IPS-15b (cell line): Measurements from ENCODE around the gene EFCAB7.

ENCODE experiments used
- H3K27me3 ChIP-seq: one replicate; pipeline ENCODE4 v1.6.1; 2013; ENCODE audit warnings: low read length; ENCODE audit not compliant: control insufficient read depth, insufficient read depth
- H3K36me3 ChIP-seq: one replicate; pipeline ENCODE4 v1.6.1; 2013; ENCODE audit warnings: low read length; ENCODE audit not compliant: control insufficient read depth, insufficient read depth
- H3K4me1 ChIP-seq: one replicate; pipeline ENCODE4 v1.6.1; 2013; ENCODE audit warnings: mild to moderate bottlenecking, low read length; ENCODE audit not compliant: control insufficient read depth, insufficient read depth
- H3K4me3 ChIP-seq: one replicate; pipeline ENCODE4 v1.5.1; 2013; ENCODE audit warnings: low read depth, low read length
- H3K9ac ChIP-seq: one replicate; pipeline ENCODE4 v1.6.1; 2013; ENCODE audit warnings: low read depth, mild to moderate bottlenecking, low read length
- H3K9me3 ChIP-seq: one replicate; pipeline ENCODE4 v1.6.1; 2013; ENCODE audit warnings: mild to moderate bottlenecking, low read length; ENCODE audit not compliant: control insufficient read depth, insufficient read depth

Gene EFCAB7

DNA sequence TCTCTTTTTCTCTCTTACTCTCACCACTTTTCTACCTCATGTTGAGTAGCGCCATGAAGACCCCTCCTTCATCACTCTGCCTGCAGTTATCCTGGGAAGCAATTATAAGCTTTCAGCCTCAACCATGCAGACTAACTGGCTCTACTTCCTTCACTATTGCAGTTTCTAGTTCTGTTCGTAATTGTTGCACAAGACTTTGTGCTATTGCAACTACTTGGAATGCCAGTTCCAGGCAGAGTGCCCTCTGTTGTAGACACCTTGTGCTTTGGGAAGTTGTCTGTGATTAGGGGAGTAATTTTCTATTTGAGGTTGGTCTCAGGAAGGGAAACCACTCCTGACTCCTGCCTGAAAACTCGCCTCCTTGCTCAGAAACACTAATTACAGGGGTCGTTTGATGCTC lies 89.2 kb downstream of the EFCAB7 start:
- H3K9ac ChIP-seq, result no peak overlapping the region
- no peaks in the 10 kb centered on the region for H3K9me3 ChIP-seq
- no peaks in the 10 kb centered on the region for H3K36me3 ChIP-seq
- peaks cover 21% of the 10 kb centered on the region for H3K4me1 ChIP-seq
- no peak overlapping the region for H3K4me3 ChIP-seq
- no peaks in the 10 kb centered on the region for H3K27me3 ChIP-seq

DNA sequence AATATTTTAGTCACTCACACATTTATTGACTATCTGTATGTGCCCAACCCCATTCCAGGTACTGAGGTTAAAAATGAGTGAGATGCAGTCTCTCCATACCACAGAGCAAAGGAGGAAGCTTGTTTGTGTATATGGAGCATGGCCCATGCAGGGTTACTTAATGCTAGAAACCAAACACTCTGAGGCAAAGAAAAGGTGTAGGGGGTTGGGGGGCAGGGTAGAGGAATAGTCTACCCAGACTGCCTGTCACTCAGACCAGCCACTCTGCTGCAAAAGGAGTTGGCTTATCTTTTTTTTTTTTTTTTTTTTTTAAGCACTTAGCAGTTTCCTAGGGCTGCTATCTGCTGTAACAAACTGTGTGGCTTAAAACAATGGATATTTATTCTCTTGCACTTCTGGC lies 89.6 kb downstream of the EFCAB7 start:
- H3K4me3 ChIP-seq, result no peak overlapping the region
- no peaks in the 10 kb centered on the region for H3K27me3 ChIP-seq
- no peak overlapping the region for H3K9ac ChIP-seq
- no peaks in the 10 kb centered on the region for H3K9me3 ChIP-seq
- no peaks in the 10 kb centered on the region for H3K36me3 ChIP-seq
- H3K4me1 ChIP-seq, result peaks cover 21% of the 10 kb centered on the region

DNA sequence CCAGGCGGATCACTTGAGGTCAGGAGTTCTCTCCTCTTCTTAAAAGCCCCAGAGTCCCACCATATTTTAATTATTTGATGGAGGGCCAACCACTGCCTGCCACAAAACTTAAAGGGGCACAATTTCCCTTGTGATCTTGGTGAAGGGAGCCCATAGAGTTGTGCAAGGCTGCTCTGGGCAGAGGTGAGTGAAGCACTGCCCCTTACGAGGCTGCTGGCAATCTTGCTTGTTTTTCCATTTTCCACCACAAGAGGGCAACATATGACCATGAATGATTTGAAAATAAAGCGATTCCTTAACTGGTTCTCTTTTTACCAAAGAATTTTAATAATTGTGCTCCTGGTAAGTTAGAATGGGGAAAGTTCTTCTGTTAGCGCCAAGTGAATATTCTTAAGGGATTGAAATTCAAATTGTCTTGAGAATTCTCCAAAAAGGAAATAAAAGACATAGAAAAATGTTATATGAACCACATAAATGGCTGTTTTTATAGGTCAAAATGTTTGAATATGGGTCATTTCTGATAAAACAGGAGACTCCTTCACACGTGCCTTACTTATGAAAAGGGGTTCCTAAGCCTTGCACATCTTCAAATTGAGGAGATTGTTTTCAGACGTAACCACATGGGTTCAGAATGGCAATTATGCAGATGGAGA lies 92.6 kb downstream of the EFCAB7 start:
- Histone ChIP-seq H3K9me3 (no peaks in the 10 kb centered on the region), H3K4me1 (peaks cover 18% of the 10 kb centered on the region), H3K27me3 (no peaks in the 10 kb centered on the region), H3K4me3 (no peak overlapping the region), H3K9ac (no peak overlapping the region), H3K36me3 (no peaks in the 10 kb centered on the region)

DNA sequence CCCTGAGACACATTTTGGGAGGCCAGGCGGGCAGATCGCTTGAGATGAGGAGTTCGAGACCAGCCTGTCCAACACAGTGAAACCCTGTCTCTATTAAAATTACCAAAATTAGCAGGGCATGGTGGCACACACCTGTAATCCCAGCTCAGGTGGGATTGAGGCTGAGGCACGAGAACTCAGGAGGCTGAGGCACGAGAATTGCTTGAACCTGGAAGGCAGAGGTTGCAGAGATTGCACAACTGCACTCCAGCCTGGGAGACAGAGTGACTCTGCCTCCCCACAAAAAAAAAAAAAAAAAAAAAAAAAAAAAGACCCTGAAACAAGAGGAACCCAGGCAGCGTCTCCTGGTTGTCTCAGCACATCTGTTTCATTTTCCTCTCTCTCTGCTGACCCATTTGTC lies 94.1 kb downstream of the EFCAB7 start:
- H3K27me3 ChIP-seq, result no peaks in the 10 kb centered on the region
- no peaks in the 10 kb centered on the region for H3K9me3 ChIP-seq
- no peak overlapping the region for H3K4me3 ChIP-seq
- H3K4me1 ChIP-seq, result peaks cover 12% of the 10 kb centered on the region
- H3K9ac ChIP-seq, result no peak overlapping the region
- no peaks in the 10 kb centered on the region for H3K36me3 ChIP-seq

DNA sequence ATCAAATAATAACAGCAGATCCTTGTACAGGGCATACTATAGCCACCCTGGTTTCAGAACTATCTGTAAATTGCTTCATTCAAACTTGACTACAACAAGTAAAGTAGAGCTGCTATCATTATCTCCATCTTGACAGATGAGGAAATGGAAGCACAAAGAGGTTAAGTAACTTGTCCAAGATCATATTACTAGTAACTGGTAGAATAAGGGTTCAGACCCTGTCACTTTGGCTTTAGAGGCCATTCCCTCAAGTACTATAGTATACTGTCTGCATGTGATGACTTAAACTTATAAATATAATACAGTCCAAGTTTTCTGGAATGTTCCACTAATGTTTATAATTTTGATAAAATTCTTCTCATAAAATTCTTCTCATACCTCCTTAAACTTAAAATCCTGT lies 94.7 kb downstream of the EFCAB7 start:
- no peak overlapping the region for H3K9ac ChIP-seq
- H3K9me3 ChIP-seq, result no peaks in the 10 kb centered on the region
- no peaks in the 10 kb centered on the region for H3K27me3 ChIP-seq
- no peaks in the 10 kb centered on the region for H3K36me3 ChIP-seq
- peaks cover 6% of the 10 kb centered on the region for H3K4me1 ChIP-seq
- no peak overlapping the region for H3K4me3 ChIP-seq

DNA sequence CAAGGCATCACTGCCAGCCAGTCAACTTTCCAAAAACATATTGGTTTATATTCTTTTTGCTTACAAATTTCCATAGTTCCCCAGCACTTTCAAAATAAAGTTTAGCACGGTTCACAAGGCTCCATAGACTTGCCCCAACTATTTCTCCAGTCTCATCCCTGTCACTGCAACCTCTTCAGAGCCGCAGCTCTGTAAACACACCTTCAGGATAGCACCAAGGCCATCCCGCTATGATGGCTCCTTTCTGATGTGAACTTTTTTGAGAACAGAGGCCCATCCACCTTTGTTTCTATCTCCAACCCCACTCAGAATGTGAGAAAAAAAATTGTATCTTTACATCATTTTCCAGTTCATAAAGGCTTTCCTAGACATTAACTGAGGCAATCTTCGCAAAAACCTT lies 96.2 kb downstream of the EFCAB7 start:
- H3K4me3 ChIP-seq, result no peak overlapping the region
- no peak overlapping the region for H3K9ac ChIP-seq
- H3K27me3 ChIP-seq, result no peaks in the 10 kb centered on the region
- no peaks in the 10 kb centered on the region for H3K9me3 ChIP-seq
- H3K4me1 ChIP-seq, result peaks cover 12% of the 10 kb centered on the region
- no peaks in the 10 kb centered on the region for H3K36me3 ChIP-seq

DNA sequence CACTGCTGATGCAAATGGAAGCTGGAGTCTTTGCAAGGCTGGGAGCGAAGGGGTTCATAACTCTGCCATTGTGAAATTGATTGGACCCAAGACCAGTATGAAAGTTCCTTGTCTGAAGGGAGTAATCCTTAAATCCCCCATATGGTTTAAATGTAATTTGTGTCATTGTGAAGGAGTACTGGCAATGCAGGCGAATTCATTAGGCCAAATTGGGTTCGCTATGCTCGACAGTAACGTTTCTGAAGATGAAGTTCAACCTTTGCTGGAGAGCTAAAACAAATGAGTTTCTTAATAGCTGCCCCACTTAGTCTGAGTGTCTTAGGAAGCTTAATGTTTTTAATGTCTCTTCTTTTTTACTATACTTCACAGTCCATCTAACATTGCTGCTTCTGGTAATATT lies 97.3 kb downstream of the EFCAB7 start:
- H3K36me3 ChIP-seq, result no peaks in the 10 kb centered on the region

DNA sequence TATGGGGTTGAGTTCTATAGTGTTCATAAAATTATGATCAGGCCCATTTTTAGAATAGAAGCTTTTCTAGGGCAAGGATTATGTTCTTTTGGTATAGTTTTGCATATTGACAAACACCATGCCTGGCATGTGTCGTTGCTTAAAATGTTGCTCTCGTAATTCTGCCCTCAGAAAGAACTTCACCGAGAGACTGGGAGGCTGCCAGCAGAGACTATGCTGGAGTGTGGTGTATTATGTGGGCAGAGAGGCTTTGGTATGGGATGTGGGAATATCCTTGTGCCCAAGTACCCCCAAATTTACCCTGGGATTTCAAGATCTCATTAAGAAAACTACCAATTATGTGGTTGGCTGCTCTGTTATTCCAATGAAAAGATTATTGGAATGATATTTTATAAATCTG lies 97.8 kb downstream of the EFCAB7 start:
- Histone ChIP-seq H3K4me3 (no peak overlapping the region), H3K9me3 (no peaks in the 10 kb centered on the region), H3K9ac (no peak overlapping the region), H3K36me3 (no peaks in the 10 kb centered on the region), H3K4me1 (peaks cover 13% of the 10 kb centered on the region), H3K27me3 (no peaks in the 10 kb centered on the region)

More for the DNA sequence above, 97.3 kb downstream of the EFCAB7 start:
- Histone ChIP-seq H3K4me3 (no peak overlapping the region), H3K9me3 (no peaks in the 10 kb centered on the region), H3K4me1 (peaks cover 15% of the 10 kb centered on the region), H3K9ac (no peak overlapping the region), H3K27me3 (no peaks in the 10 kb centered on the region)

DNA sequence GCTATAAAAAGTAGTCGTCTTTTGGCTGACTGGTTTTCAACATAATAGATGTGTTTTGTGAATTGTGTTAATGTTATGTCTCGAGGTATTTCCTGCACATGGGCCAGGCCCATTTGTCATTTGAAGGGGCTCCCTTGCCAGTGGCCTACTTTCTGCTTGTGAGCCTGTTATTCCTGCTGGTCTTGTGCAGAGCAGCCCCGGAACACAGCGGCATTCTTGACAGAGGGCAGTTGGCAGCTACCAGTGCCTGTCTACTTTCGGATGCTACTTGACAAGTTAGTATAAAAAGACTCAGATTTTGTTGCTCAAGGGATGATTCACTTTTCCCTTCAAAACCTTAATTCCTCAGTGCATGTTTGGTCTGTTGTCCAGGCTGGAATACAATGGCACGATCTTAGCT lies 98.4 kb downstream of the EFCAB7 start:
- Histone ChIP-seq H3K9me3 (no peaks in the 10 kb centered on the region), H3K9ac (no peak overlapping the region)

More for the DNA sequence above, 98.4 kb downstream of the EFCAB7 start:
- H3K27me3 ChIP-seq, result no peaks in the 10 kb centered on the region
- peaks cover 9% of the 10 kb centered on the region for H3K4me1 ChIP-seq
- H3K4me3 ChIP-seq, result no peak overlapping the region
- H3K36me3 ChIP-seq, result no peaks in the 10 kb centered on the region
